GM21717 (cell line): ENCODE results near the gene FBXL17.

Experiments
- ATAC-seq: cut with Tn5 transposase; IDR thresholded peaks from one replicate; pipeline ENCODE4 v1.9.1; 2021; ENCODE audit warnings: mild to moderate bottlenecking, moderate library complexity; ENCODE audit not compliant: unreplicated experiment

FBXL17 gene

GRCh38 chr5:107959573-107960279 is 422.2 kb downstream of the FBXL17 start:
- no peak for ATAC-seq

GRCh38 chr5:107958861-107959260 is 423.0 kb downstream of the FBXL17 start:
- no peak for ATAC-seq

GRCh38 chr5:107958432-107958831 is 423.5 kb downstream of the FBXL17 start:
- ATAC-seq, result no peak

- ATAC-seq, result no peak
Measured at GRCh38 chr5:107957051-107957450, 424.8 kb downstream of the FBXL17 start.

- no peak for ATAC-seq
Measured at GRCh38 chr5:107955321-107955720, 426.6 kb downstream of the FBXL17 start.

GRCh38 chr5:107954254-107954653 is 427.6 kb downstream of the FBXL17 start:
- no peak for ATAC-seq

GRCh38 chr5:107952450-107952849 is 429.4 kb downstream of the FBXL17 start:
- no peak for ATAC-seq

- no peak for ATAC-seq
Measured at GRCh38 chr5:107951309-107951708, 430.6 kb downstream of the FBXL17 start.

GRCh38 chr5:107950776-107951175 is 431.1 kb downstream of the FBXL17 start:
- no peak for ATAC-seq

GRCh38 chr5:107949688-107950341 is 432.1 kb downstream of the FBXL17 start:
- no peak for ATAC-seq

GRCh38 chr5:107948377-107948776 is 433.5 kb downstream of the FBXL17 start:
- no peak for ATAC-seq

GRCh38 chr5:107945061-107945460 is 436.8 kb downstream of the FBXL17 start:
- ATAC-seq, result no peak

GRCh38 chr5:107943923-107944322 is 438.0 kb downstream of the FBXL17 start:
- ATAC-seq, result no peak

GRCh38 chr5:107941036-107941435 is 440.9 kb downstream of the FBXL17 start:
- no peak for ATAC-seq

- ATAC-seq, result no peak
Measured at GRCh38 chr5:107937651-107938355, 444.1 kb downstream of the FBXL17 start.

- ATAC-seq, result no peak
Measured at GRCh38 chr5:107937204-107937603, 444.7 kb downstream of the FBXL17 start.

- ATAC-seq, result no peak
Measured at GRCh38 chr5:107936515-107936914, 445.4 kb downstream of the FBXL17 start.

- ATAC-seq, result no peak
Measured at GRCh38 chr5:107935645-107936044, 446.3 kb downstream of the FBXL17 start.

GRCh38 chr5:107933326-107933725 is 448.6 kb downstream of the FBXL17 start:
- no peak for ATAC-seq

- ATAC-seq, result no peak
Measured at GRCh38 chr5:107930891-107931290, 451.0 kb downstream of the FBXL17 start.

- ATAC-seq, result no peak
Measured at GRCh38 chr5:107930092-107930491, 451.8 kb downstream of the FBXL17 start.

- ATAC-seq, result no peak
Measured at GRCh38 chr5:107929080-107929479, 452.8 kb downstream of the FBXL17 start.
